ENCODE measurements around the gene PXDN.
"Not testable (repeated sequence)": the region's sequence is repeated elsewhere in the genome, so short reads cannot be mapped to it uniquely, and the experiment has no call there.

PXDN gene

DNA sequence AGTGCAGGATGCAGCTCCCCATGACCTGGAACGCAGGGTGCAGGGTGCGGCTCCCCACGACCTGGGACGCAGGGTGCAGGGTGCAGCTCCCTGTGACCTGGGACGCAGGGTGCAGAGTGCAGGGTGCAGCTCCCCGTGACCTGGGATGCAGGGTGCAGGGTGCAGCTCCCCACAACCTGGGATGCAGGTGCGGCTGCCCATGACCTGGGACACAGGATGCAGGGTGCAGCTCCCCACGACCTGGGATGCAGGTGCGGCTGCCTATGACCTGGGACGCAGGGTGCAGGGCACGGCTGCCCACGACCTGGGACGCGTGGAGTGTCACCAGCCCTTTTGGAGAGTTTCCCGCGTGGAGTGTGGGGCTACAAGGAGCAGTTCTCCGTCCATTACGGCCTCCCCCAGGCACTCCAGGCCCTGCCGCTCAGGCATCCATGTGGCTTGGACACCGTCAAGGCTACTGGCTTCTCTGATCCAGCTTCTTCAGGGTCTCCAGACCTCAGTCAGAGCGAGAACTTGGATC lies 38.7 kb downstream of the PXDN start:
- DNase-seq (ENCODE audit: low read depth), result no peak

DNA sequence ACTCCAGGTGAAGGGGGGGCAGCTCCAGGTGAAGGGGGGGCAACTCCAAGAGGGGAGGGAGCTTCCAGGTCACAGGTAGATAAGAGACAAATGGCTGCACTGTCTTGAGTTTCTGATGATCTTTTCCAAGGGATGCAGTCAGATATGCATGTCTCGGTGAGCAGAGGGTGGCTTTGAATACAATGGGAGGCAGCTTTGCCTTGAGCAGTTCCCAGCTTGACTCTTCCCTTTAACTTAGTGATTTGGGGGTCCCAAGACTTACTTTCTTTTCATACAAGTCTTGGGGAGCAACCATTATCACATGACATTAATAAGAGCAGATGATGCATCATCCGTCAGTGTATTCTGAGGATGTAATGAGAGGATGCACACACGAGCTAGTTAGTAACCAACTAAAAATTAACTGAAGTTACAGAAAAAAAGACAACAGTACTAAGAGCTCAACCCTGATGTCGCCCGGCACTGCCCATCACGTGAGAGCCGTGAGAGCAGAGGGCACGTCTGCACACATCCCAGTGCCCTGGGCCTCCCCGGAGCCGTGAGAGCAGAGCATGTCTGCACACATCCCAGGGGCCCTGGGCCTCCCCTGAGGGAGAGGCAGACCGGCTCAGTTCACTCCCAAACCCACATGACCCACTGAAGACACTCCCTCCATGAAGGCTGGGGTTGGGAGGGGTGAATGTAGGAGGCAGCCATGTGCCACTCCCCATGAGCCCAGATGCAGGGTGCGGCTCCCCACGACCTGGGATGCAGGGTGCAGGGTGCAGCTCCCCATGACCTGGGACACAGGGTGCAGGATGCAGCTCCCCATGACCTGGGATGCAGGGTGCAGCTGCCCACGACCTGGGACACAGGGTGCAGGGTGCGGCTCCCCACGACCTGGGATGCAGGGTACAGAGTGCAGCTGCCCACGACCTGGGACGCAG lies 39.4 kb downstream of the PXDN start:
- no peak for DNase-seq (ENCODE audit: low read depth)

DNA sequence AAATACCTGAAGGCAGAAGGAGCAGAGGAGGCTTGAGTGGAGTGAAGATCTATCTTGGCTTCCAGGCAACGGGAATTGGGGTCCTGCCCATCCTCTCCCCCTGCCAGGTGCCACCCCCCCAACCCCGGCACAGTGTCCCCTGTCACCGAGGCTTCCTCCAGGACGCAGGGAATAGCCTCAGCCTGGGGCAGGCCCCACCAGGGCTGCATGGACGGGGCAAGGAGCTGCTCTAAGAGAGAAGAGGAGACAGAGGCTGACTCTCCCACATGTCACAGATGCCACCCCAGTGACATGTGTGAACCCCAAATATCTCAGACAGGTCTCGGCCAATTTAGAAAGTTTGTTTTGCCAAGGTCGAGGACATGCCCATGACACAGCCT lies 42.1 kb downstream of the PXDN start:
- no peak for DNase-seq (ENCODE audit: low read depth)

DNA sequence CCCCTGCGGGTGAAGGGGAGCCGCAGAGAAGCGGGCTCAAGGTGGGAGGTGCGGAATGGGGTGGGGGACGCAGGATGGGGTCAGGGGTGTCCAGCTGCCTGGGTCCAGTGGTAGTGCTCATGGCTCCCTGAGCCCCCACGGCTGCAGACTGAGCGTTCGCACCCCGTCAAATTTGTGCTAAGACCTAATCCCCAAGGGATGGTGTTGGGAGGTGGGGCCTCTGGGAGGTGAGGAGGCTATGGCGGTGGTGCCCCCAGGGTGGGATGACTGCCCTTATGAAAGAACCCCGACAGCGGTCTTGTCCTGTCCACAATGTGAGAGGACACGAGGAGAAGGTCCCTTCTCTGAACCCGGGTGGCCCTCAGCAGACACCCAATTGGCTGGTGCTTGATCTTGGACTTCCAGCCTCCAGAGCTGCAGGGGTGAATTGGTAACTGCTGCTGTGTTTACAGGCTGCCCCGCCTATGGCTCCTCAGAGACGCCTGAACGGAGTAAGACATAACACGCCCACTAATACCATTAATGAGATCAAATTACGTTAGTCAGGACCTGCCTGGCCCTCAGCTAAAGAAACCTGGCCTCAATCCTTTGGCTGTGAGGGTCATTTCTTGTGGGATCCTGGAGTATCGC lies 42.6 kb downstream of the PXDN start:
- no peak for DNase-seq (ENCODE audit: low read depth)

DNA sequence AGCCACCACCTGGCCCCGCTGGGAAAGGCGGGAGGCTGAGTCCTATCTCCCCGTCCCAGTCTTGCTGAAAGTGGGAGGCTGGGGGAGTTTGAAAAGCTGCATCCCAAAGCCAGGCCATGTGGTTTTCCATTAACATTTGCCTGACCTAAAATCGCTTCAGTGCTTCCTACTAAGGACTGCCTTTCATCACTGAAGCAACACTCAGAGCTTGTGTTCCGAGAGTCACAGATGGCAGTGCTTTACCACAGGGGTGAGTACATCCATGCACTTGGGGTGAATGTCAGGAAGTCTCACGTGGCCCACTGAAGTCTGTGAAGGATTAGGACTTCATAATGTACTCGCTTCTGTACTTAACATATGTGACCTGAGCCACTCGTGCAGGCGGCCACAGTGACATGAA lies 43.3 kb downstream of the PXDN start:
- no peak for DNase-seq (ENCODE audit: low read depth)

DNA sequence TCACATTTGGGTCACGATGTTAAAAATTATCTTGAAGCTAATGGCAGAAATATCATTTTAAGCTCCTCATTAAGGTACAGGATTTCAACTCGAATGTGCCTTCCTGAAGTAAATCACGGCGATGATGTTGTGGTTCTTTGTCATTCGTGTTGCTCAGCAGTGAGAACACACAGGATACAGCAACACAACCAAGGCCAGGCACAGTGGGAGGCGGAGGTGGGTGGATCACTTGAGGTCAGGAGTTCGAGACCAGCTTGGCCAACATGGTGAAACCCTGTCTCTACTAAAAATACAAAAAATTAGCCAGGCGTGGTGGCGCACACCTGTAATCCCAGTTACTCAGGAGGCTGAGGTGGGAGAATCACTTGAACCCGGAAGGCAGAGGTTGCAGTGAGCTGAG lies 43.9 kb downstream of the PXDN start:
- not testable (repeated sequence) for DNase-seq (ENCODE audit: low read depth)

DNA sequence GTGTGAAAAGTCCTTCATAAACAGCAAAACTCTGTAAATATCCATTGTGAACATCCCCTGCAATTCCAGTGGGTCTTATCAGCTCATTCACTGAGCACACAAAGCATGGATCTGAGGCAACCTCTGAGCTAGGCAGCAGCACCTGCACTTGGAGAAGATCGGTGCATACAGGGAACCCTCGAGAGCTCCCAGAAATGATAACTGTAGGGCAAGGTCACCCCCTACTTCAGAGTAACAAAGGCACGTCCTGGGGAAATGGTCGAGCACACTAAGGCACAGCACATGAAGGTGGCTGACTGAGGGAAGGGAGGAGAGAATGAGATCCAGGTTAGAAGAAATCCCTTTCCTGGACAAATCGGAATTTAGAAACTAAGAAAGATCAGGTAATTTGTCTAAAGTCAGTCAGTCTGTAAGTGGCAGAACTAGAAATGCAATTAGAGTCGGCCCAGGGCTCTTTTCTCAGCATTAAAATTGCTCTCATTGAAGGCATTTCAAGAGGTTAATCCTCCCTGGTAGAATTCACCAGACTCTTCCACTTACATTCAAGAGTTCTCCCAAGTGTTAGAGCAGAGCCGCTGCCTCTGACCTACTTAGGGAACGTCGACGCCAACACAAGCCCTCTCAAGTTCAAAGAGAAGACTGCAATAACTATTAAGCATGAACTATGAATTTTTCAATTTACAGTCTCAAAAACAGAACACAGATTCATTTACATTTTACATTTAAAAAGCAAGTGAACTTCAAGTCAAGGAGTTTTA lies 45.9 kb downstream of the PXDN start:
- DNase-seq (ENCODE audit: low read depth), result no peak

DNA sequence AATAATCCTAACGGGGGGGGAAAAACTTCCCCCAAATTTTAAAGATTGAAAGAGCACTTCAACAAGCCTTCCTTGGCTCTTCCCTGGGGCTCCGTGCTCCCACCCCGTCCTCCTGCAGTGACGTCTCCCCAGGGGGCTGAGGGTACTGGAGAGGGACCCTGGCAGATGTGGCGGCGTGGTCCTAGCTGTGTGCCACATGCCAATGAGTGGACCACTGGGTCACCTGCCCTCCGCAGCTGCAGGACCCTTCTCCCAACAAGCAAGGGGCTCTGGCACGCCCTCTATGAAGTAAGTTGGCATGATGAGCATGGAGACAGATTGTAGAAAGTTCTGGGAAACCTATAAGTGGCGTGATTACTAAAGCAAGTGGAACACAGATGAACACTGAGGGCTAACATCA lies 46.7 kb downstream of the PXDN start:
- DNase-seq (ENCODE audit: low read depth), result no peak

DNA sequence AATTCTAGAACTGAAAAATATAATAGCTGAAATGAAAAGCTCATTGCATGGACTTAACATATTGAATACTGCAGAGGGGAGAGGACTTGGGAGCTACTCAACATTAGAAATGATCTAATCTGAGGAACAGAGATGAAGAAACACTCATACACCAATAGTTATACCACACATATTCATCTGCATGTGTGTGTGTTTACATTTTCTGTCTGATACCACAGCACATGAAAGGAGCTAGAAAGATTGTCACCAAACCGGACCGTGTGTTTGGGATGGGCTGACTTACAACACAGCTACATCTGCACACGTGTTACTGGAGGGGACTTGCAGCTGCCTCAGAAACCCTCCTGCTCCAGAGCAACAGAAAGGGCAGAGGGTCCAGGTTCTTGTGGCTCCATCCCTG lies 47.8 kb downstream of the PXDN start:
- no peak for DNase-seq (ENCODE audit: low read depth)

DNA sequence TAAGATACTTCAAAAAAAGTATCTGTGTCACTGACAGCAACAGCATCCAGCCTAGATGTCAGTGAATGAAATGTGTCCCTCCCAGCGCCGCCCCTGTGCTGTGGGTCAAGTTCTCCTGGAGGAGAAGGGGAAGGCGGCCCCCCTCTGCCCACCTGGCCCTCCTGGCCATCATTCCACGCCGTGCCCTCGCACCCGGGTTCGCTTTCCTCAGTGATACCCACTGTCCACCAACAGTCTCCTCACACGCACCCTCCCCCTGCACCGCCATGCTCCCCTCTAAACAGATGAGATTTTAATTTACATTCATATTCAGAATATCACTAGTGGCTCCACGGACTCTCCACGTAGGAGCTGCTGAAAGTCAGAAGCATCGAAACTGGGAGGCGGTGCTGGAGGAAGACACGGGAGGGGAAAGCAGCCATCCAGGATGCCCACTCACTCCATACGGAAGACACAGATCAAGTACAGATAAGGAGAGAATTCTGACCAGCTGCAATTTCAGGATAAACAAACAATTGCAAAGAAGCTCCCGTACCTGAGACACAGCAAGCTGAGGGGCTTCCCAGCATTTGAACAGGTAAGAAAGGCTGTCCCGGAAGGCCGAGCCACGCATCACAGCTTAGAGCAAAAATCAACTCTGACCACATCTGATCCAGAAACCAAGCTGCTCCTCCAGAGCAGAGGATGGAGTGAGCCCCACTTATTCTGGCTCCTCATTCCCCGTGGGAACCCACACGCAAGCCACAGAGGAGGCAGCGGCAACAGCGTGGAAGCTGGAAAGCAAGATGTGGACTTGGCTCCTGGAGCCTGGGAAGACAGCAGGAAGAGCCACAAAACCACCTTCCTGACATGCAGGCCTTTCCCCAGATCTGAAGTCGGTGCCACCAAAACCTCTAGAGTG lies 49.7 kb downstream of the PXDN start:
- no peak for DNase-seq (ENCODE audit: low read depth)

DNA sequence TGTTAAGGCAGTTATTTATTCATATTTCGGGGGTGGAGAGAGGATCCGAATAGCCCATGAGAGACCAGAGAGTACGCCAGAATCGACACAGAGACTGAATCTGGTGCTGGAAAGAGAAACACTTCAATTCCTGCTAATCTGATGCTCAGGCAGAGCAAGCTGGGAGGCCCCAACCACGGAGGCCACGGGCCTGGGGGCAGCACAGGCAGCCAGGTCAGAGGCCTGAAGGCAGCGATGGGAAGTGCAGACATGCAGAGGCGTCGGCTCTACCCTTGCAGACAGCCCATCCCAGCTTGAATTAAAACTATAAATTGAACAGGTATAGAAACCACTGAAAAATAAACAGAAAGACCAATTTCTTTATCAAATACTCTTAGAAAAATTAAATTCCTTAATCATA lies 50.6 kb downstream of the PXDN start:
- DNase-seq (ENCODE audit: low read depth), result no peak

DNA sequence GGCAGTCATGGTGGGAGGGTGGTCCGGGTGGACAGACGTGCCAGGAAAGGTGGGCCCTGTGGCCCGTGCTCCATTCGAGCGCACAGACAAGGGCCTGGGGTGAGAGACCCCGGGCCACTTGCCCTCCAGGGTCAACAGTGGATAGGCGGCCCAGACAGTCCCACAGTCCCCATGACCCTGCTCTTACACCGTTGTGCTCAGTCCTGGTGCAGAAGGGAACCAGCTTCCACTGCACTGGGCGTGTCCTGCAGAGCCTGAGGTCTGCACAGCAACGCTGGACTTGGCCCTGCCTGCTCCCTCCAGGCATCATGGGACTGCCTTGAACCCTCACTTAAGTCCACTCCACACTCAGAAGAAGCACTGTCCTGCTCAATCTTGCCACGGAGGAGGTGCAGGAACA lies 52.0 kb downstream of the PXDN start:
- DNase-seq (ENCODE audit: low read depth), result no peak

DNA sequence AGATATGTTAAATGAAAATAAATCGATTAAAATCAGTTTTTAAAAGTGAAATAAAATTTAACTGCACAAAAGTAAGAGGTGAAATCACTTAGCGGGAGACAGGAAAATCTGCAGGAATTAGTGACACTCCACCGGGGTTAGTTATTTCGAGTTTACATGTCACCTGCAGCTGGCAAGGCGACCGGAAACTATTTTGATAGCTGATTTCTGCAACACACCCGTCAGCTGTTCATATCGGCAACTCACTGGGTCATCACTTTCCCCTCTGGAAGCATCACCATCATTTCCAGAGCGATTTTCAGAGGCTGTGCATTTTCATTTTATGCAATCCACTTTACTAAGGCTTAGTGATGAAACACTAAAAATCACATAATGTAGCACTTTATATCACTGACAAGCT lies 52.9 kb downstream of the PXDN start:
- no peak for DNase-seq (ENCODE audit: low read depth)

DNA sequence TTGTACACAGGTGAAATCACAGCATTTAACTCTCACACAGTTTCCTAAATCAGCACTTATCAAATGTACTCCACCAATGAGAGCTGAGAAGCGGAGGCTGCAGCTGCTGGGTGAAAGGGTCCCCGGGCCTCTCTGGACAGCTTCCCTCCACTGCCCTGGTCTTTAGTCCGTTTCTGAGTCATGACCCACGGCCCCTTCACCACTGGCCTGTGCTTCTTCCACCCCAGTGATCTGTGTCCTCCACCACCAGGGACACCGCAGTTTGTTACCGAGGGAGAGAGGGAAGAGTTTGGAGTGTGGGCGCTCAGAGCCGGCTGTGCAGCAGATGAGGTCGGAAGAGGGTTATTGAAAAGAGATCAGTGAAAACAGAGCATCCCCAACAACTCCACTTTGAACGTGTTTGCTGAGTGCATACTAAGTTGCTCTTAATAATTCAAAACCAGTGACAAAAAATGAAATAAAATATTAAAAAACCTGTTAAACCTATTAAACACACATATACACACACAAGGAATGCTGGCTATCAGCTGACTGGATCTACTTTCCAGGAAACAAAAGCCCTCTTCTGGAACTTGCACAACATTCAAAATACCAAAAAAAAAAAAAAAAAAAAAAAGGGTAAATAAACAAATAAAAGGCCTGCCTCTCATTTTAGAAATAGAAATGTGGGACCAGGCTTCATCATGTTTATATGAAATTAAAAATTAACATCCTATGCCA lies 54.1 kb downstream of the PXDN start:
- DNase-seq (ENCODE audit: low read depth), result peak; percentile 34

DNA sequence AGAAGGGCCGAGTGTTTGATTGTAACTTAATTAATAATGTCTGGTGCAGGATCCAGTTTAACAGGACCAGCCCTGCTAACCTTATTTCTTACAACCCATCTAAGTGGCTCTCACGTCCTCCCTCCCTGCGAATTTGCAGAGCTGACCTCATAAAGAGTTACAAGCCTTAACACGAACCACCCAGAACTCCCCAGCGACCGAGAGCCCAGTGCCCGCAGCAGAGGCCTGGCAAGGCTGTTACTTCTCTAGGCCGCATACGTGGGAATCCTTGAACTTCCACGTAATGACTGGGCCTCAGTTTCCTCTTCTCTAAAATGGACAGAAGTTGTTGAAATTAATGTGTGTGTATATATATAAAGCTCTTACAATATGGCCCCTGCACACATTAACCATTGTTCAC lies 55.5 kb downstream of the PXDN start:
- DNase-seq (ENCODE audit: low read depth), result no peak

DNA sequence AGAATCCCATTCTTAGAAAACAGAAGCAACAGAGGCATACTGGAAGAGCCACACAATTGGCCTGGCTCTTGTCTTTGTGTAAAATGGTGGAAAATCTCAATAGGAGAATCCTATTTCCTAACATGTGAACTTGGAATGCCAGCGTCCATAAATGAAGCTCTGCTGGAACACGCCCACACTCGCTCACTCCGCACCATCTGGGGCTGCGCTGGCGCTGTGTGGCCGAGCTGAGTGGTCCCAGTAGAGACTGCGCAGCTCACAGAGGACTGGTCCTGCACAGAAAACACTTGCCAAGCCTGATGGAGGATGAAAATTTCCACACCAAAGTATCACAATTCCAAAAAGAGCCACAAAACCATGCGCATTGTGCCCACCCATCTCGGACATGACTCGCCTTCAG lies 56.2 kb downstream of the PXDN start:
- no peak for DNase-seq (ENCODE audit: low read depth)

DNA sequence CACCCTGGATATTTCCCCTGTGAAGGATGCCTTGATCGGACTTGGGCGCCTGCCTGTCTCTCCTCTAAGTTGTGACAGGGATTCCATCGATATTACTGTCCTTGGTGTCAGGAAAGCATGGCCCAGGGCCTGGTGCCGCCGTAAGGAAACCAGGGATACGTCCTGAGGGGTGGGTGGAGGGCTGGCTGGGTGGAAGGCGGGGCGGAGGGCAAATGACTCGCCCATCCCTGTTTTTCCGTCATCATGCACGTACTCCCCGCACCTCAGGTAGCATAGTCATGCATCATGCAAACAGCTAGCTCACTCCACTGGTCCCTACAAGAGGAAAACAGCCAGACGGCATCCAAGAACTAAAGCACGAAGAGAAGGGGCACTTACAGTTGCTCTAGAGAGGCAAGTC lies 57.1 kb downstream of the PXDN start:
- no peak for DNase-seq (ENCODE audit: low read depth)

DNA sequence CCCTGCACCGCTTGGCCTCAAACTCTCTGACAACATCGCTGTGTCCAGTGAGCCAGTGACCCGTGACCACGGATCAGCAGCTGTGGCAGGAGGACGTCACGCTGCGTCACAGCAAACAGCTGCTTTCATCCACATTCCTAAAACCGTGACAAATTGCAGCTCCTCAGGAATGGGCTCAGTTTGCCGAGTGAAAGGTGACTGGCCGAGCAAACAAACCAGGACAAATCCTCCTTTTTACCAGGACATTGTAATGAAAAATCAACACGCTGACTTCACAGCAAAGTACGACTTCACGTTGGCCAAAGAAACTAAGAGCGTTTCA lies 57.6 kb downstream of the PXDN start:
- no peak for DNase-seq (ENCODE audit: low read depth)

DNA sequence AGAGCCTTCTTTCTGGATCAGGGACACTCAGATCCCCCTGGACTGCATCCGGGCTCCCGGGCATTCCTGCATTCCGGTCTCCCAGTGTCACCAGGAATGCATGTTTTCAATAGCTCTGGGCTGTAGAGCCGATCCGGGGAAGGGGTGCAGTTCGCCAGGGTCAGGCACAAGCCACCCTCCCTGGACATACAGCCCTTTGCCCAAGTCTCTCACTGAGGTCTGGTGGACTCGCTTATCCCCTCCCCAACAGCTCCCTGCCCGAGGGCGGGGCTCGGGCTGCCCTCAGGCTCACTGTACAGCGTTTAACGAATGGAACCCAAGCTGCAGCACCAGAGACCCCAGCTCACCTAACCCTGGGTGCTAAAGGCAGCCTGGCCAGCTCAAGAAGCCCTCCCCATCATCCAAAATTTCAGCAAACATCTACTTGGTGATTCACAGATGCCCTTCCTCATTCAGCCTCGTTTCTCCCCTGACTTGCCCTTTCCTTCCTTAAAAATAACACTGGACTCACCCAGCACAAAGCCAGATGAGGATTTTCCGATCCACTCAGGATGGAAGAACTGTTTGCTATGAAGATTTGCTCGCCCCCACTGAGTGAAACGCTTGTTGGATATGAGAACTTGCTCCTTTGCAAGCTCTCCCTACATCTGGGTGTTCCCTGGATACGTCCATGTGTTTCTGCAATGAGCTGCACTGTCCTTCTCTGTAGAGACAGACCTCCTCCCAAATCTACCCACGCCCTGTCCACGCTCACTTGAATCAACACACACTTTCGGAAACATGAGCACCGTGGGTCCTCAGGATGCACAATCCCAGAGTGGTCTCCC lies 58.1 kb downstream of the PXDN start:
- no peak for DNase-seq (ENCODE audit: low read depth)
